C1 segment of cervical spinal cord (tissue), 14 donors: ENCODE results near the gene ARHGAP5.
A peak's percentile ranks its signal among the peaks of the same experiment; 100 is the strongest.

Experiments
- DNase-seq, 14 donors: peaks; one replicate each; lab custom pipeline; 2025; lab: John Stamatoyannopoulos, UW

ARHGAP5 gene

GRCh38 chr14:32183151-32184058 is 106.3 kb downstream of the ARHGAP5 start:
- no peak for DNase-seq

- DNase-seq = no peak
Measured at GRCh38 chr14:32185097-32185496, 108.0 kb downstream of the ARHGAP5 start.

GRCh38 chr14:32186248-32186647 is 109.1 kb downstream of the ARHGAP5 start:
- no peak for DNase-seq

- no peak for DNase-seq
Measured at GRCh38 chr14:32189811-32190210, 112.7 kb downstream of the ARHGAP5 start.

- no peak for DNase-seq
Measured at GRCh38 chr14:32190673-32191072, 113.6 kb downstream of the ARHGAP5 start.

- DNase-seq = no peak
Measured at GRCh38 chr14:32192712-32193373, 115.7 kb downstream of the ARHGAP5 start.

GRCh38 chr14:32193532-32193931 is 116.4 kb downstream of the ARHGAP5 start:
- DNase-seq = no peak

GRCh38 chr14:32195636-32196035 is 118.5 kb downstream of the ARHGAP5 start:
- no peak for DNase-seq

GRCh38 chr14:32197919-32198318 is 120.8 kb downstream of the ARHGAP5 start:
- DNase-seq = no peak

GRCh38 chr14:32200368-32201192 is 123.5 kb downstream of the ARHGAP5 start:
- peak in 1 of 14 donors; percentile 19 for DNase-seq

GRCh38 chr14:32201193-32201815 is 124.2 kb downstream of the ARHGAP5 start:
- peak in 13 of 14 donors; percentile 52 to 87 (median 79) for DNase-seq

- peak in 10 of 14 donors; percentile 43 to 85 (median 50) for DNase-seq
Measured at GRCh38 chr14:32201816-32202490, 124.8 kb downstream of the ARHGAP5 start, which contains the start of gene RNU6-7. Gene RNU6-7 (plus strand): TSS chr14:32202045.

- peak in 3 of 14 donors; percentile 33 to 72 (median 62) for DNase-seq
Measured at GRCh38 chr14:32202491-32202997, 125.4 kb downstream of the ARHGAP5 start.

GRCh38 chr14:32202998-32203882 is 126.1 kb downstream of the ARHGAP5 start, which contains the start of gene RNU6-8:
Gene RNU6-8 (minus strand): TSS chr14:32203269.
- DNase-seq = peak; percentile 44 to 96 (median 80)

- peak in 4 of 14 donors; percentile 2 to 61 (median 7) for DNase-seq
Measured at GRCh38 chr14:32203928-32204357, 126.8 kb downstream of the ARHGAP5 start.

- no peak for DNase-seq
Measured at GRCh38 chr14:32205554-32205953, 128.4 kb downstream of the ARHGAP5 start.

- DNase-seq = no peak
Measured at GRCh38 chr14:32205984-32206383, 128.9 kb downstream of the ARHGAP5 start.

GRCh38 chr14:32206552-32206951 is 129.4 kb downstream of the ARHGAP5 start:
- DNase-seq = no peak

- DNase-seq = no peak
Measured at GRCh38 chr14:32208490-32208889, 131.4 kb downstream of the ARHGAP5 start.
